ENCODE data around the gene ZNF280A. TPM values are rescaled to one million over a fixed set of nuclear protein-coding genes. Genes with fewer than 3 reads are reported as not detected.

The ZNF280A gene, protein sequence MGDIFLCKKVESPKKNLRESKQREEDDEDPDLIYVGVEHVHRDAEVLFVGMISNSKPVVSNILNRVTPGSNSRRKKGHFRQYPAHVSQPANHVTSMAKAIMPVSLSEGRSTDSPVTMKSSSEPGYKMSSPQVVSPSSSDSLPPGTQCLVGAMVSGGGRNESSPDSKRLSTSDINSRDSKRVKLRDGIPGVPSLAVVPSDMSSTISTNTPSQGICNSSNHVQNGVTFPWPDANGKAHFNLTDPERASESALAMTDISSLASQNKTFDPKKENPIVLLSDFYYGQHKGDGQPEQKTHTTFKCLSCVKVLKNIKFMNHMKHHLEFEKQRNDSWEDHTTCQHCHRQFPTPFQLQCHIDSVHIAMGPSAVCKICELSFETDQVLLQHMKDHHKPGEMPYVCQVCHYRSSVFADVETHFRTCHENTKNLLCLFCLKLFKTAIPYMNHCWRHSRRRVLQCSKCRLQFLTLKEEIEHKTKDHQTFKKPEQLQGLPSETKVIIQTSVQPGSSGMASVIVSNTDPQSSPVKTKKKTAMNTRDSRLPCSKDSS
- not detected for total RNA-seq

DNA sequence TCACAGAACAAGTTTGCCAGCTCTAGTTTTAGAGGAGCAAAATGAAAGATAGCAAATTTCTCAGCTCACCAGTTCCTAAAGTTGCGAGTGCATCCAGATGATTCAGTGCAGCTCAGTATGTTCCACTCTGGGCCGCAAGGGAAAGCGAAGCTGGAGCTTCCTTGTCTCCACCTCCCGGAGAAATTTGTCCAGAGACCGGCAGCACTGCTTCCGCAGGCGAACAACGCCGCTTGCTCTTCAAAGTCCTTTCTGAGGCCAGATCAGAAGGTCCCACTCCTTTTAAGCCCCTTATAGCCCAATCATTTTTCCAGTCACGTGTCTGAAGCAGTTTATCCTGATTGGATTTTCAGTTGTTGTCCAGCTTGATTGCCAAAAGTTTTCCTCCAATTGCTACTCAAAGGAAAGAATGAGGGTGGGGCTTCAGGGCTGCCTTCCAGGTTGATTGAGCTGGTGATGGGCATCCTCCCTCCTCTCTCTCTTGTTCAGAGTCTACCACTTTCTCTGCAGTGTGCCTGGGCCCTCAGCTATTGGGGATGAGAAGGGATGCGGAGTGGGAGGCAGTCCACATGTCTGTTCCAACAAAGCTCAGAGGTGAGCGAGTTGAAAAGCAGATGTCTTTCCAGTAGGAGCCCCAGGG lies at the start of gene ZNF280A:
TSS of gene ZNF280A (minus strand) at position 251 of the 637 bp plus-strand sequence. CDS start 4,640 bp downstream, outside the sequence.
- DNase-seq (ENCODE audit: low spot score): no peak

DNA sequence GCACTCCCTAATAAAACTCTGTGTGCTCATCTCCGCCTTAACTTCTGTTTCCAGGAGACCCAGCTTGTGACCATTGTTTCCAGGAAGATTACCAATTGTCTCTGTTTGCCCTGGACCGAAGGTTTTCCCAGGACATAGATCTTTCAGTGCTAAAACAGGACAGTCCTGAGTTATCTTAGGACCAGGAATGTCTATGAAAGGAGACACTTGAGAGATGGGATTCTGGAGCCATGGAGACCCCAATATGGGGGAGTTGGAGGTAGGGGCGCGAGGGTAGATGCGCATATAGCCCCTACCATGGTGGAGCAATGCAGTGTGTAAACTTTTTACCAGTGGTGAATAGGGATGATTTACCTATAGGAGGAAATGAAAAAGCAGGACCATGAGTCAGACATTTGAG lies 49.1 kb upstream of the ZNF280A start:
- DNase-seq (ENCODE audit: low spot score): no peak

DNA sequence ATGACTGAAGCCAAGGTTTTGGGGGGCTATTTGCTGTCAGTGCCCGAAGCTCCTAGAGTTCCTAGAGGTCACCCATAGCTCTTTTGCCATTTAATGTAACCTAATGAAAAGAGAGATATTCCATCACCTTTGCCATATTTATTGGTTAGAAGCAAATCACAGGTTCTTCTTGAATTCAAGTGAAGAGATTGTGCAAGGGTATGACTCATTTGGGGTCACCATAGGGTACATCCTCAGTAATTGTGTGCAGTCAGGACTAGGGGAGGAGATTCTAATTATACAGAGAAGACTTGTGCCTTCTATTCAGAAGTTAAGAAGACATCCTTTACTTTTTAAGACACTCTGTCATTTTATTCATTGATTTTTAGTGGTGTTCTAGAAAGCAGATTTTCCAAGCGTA lies 45.9 kb upstream of the ZNF280A start:
- no peak for DNase-seq (ENCODE audit: low spot score)

DNA sequence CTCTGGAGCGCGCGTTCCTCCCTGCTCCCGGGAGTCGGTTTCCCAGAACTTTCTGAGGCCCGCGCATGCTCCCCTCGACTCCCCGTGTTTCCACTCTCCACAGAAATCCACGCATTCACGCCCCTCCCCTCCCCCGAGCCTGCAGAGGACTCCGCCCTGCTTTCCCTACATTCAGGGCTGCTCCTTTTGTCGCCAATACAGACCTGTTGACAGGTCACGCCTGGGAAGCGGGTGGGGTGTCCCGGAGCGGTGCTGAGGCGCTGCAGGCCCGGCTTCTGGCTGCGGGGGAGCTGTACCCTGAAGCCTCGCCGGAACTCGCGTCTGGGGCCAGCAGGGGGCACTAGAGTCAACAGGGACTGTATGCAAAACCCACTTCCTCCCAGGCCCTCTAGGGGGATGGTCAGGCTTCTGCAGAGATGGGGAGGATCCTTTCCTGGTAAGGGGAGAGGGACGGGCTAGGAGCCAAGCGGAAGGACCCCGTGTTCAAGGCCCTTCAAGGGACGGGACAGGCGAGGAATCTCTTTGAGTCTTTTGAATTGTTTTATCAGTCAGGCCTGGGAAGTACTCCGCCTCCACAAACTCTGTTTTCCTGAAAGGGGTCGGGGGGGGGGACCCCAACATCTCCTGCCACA lies 39.0 kb upstream of the ZNF280A start, which contains the start of gene PRAME:
TSS of gene PRAME (minus strand) at position 294 of the 632 bp plus-strand sequence. CDS start 2,433 bp downstream, outside the sequence.
- DNase-seq (ENCODE audit: low spot score): peak; percentile 35

DNA sequence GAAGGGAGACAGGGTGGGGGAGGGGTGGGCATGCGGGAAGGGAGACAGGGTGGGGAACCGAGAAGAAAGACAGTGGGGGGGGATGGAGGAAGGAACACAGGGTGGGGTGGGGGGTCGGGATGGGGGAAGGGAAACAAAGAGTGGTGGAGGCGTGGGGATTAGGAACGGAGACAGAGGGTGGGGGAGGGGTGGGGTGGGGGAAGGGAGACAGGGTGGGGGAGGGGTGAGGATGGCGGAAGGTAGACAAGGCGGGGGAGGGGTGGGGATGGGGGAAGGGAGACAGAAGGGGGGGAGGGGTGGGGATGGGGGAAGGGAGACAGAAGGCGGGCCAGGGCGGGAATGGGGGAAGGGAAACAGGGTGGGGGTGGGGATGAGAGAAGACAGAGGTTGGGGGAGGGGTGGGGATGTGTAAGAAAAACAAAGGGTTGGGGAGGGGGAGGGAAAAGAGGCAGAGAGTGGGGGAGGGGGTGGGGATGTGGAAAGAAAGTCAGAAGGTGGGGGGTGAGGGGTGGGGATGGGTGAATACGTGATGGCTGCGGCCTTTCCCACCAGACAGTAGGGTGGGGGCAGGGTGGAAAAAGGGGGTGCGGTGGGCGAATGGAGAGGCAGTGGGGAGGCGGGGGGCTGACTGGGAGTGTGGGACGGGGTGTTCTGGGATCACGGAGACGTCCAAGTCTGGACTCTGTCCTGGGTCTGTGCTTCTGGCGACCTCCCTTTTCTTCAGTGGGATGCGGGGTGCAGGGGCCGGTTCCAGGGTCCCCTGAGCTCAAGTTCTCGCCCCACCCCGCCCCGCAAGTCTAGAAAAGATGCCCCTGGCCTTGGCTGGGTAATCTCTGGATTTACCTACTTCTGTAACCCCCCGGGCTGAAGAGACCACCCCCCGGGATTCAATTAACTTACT lies 38.3 kb upstream of the ZNF280A start:
- DNase-seq (ENCODE audit: low spot score): no peak

DNA sequence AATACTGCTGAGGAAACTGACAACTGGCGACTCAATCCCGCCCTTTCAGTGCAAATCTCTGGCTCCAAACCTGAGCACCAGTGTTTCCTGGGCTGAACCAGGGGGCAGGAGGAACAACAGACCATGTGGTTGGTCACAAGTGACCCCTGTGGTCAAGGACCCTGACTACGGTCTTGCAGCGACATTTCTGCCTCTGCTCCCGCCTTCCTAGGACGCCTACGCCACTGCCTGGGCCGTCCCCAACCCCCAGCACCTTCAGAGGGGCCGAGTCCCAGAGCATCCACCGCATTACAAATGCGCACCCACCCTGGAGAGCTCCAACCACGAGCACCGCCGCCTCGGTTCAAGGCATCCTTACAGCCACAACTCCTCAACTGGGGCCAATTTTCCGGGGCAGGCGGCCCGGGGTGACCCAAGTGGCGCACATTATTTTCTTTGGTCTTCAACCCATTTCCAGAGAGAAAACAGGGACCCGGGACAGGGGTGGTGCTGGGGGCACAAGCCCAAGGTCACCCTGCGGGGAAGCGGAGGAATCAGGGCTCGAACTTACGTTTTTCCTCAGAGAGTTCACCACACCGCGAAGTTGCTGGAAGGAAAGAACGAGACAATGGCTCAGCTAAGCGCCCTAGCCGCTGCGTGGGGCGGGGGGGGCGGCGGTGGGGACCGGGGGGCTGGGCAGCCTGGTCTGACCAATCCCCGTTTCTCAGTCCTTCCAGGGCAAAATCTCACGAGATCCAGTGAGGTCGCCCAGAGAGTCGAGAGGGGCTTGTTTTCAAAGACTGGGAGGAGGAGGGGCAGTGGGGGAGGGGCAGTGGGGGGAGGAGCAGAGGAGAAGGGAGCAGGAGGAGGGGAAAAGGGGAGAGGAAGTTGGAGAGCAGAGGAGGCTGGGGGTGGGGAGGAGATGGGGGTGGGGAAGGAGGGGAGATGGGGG lies 37.2 kb upstream of the ZNF280A start:
- no peak for DNase-seq (ENCODE audit: low spot score)

DNA sequence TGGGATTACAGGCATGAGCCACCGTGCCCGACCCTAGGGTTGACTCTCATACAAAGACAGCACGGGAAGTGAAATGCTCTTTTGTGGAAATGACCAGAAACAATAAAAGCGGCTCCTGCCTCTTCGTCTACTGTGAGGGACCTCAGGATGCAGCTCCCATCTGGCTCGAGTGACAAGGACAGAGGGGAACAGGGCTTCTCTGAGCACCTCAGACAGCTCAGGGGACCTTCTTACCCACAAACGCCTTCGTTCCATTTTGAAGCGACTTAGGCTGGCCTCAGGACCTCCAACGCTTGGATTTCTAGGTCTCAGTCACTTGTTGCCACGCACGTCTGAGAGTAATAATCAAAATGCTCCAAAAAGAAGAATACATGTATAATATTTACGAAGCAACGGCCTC lies 36.5 kb upstream of the ZNF280A start:
- no peak for DNase-seq (ENCODE audit: low spot score)

DNA sequence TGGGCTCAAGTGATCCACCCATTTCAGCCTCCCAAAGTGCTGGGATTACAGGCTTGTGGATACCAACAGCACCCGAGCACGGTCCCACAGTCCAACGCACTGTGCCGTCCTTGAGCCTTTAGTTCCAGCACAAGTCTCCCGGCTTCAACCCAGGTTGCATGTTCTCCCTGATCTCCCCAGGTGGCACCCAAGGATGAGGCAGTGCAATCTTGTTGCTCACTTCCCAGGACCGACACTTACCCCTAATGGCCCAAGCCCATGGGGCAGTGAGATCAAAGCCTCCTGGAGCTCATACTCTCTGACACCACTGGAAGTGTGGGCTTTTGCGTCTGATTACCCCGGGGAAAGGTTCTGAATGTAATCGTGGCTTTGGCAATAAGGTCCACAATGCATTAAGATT lies 35.5 kb upstream of the ZNF280A start:
- DNase-seq (ENCODE audit: low spot score): no peak

DNA sequence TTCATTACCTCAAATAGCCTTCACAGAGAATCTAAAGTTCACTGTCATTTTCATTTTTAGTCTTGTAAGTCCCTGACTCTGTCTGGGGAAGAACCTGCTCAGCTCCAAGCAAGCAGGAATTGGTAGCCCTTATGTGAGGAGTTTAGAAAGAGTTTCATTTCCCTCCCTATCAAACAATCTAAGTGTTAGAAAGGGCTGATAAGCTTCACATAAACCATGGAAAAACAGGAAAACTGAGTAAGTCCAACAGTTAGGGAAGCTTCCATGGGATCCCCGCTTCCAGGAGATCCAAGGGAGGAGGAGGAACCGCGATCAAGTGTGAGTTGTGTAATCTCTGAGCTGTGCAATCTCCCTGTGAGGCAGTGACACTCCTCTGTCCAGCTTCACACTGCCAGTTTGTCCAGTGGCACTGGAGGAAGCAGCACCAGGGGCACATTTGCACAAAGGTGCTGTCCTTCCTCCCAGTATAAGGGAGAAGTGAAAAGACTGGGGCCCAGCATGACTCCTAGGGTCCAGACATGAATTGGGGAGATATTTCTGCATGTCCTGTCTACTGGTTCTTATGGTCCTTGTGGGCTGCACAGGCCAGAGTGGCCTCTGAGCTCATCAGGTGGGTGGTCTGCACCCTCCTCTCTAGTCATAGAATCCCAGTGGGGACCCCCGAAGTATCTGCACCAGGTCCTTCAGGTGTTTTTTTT lies 34.7 kb upstream of the ZNF280A start:
- no peak for DNase-seq (ENCODE audit: low spot score)

DNA sequence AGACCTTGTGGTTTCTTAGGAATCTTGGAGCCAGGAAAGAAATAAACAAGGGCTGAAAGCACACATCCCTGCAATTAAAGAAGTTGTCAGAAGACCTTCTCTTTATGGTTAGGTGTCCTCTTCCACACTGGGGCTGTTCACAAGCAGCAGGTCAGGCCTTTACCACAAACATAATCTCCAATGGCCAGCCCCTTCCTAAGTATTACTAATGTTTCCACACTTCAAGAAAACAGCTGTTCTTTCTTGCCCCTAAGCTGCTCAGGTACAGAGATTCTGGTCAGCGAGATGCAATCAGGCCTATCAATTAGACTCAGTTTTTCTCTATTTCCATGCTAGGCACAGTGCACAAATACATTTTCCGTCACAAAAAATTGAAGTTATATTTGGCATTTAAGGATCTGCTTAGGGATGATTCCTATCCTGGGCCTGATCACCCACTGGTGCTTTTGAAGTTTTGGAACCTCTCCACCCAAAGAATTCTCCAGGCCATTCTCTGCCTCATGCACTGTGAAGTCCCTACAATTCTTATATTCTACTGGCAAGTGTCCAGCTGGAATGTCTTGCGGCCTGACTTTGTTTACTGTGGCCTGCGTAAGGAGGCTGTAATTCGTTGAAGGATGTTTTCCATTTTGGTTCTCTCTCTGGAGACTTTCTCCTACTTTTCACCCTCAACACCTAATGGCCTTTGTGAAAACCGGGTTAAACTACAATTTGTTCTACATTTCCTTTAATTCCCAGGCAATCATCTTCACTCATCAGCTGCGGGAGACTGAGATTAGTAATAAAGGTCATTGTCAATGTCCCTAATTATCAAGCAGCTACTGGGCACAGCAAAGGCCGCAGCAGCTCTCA lies 33.9 kb upstream of the ZNF280A start:
- no peak for DNase-seq (ENCODE audit: low spot score)

DNA sequence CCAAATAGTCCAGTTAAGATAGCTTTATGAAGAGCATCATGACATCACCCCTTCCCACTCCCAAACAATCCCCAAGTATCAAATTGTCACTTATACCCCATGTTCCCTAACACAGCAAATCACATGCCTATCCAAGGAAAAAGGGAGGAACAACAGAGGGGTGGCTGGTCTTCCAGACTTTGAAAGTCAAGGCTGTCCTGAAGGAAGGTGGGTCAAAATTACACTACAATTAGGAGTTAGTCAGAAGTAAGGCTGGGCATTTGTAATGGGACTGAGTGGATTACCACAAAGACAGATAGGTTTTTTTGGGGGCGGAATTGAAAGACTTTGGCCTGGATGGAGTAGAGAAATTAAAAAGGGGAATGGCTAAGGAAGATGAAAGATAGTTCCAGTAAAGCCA lies 33.1 kb upstream of the ZNF280A start:
- DNase-seq (ENCODE audit: low spot score): no peak

DNA sequence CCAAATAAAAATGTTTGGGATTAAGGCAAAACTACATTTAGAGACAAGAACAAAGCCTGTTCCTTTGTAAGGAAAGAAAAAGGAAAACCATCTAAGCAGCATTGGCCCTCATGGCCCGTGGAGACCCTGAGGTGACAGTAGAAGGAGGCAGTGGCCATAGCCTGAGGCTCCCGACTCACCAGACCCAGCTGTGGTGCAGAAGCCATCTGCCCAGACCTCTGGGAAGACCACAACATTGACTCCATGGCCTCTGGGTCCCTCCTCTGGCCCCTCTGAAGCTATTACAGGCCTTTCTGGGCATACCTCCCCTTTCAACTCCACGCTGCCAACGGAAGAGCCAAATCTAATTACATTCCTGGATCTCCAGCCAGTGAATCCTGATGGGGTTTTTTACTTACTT lies 32.6 kb upstream of the ZNF280A start:
- no peak for DNase-seq (ENCODE audit: low spot score)

DNA sequence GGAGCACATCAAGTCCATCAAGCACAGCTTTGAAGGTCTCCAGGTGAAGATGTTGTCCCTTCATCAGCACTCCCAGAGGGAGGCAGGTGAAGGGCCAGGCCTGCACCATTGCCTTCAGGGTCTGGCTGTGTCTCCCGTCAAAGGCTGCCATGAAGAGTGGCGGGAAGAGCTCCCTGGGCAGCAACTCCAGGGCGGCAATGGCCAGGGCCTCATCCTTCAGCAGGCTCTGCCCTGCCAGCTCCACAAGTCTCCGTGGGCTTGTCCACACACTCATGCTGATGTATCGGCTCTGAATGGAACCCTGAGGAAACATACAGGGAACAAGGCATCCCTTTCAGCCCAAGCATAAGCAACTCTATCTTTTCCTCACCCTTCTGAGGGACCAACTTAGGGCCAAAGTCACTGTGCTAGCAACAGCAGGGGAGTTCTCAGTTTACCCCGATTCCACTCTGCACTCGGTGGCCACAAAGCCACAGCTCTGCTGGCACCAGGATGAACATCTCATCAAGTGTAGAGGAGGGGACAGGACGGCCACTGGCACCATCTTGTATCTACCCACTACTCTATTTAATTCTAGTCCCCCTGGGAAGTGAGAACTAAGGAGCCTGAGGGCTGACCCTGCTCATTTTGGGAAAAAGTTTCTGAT lies 30.8 kb upstream of the ZNF280A start:
- no peak for DNase-seq (ENCODE audit: low spot score)

DNA sequence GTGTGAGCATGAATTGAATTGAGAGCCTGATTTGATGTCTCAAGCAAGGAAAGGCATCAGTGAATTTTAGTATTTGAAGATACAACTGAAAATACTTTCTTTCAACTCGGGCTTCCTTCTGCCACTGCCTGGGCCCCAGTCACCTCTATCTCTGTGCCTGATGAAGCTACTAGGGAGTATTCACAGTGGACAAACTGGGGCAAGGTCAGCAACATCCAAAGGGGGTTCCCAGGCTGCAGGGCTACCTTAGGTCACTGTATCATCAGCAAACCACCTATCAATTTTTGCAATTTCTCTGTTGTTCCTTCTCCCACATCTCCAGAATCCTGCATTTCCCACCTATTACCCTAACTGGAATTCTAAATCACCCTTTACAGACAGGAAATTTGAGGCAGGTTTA lies 28.8 kb upstream of the ZNF280A start:
- DNase-seq (ENCODE audit: low spot score): no peak

DNA sequence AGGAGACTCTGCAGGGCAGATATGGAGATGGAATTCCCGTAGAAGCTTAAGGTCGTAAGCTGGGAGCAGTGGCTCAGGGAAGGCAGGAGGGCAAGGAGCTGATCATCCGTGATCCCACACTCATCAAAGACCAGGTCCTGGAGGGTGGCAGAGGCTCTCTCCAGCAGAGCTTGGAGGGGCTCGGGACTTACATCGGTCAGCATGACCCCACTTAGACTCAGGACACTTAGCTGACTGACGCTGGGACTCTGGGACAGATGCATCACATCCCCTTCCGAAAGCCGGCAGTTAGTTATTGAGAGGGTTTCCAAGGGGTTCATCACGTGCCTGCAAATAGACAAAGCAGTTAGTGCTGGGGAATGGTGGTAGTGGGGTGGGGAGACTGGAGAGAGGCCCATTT lies 28.2 kb upstream of the ZNF280A start:
- no peak for DNase-seq (ENCODE audit: low spot score)

DNA sequence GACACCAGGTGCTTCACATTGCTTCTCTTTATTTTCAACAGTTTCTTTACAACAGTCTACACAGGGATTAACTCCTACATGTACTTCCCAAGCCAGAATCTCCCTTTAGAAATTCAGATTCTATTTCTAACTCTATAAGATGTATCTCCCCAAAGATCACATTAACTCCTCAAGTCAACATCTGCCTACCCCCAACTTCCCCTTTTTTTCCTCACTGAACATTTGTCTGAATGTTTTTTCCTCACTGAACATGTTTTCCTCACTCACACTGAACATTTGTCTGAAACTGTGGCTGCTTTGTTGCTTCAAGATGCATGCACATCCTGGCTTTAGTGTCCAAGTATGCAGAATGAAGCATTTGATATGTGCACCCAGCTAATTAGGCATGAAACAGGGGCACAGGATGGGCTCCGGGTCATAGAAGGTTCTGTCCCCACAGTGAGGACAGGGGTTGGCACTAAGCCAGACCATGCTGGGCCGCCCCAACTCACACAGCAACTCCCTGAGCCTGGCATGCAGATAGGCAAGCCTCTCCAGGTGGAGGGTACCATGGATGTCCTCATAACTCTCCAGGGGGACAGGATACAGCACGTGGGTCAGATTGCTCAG lies 27.7 kb upstream of the ZNF280A start:
- no peak for DNase-seq (ENCODE audit: low spot score)

DNA sequence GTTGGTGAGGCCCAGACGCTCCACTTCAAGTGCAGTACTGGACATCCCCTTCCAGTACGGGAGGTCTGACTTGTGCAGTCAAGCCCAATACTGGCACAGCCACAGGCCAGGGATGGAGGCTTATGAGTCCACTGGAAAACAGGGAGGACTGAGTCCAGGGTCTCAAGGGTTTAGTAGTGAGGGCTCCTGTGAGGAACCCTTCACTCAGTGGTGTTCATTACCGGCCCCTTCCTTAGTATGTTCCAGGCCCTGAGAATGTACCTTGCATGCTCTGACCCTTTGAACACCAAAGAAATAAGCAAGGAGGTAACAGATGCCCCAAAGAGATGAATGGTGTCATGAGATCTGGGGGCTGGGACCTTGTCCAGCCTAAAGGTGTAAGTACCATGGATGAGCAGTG lies 27.2 kb upstream of the ZNF280A start:
- no peak for DNase-seq (ENCODE audit: low spot score)

DNA sequence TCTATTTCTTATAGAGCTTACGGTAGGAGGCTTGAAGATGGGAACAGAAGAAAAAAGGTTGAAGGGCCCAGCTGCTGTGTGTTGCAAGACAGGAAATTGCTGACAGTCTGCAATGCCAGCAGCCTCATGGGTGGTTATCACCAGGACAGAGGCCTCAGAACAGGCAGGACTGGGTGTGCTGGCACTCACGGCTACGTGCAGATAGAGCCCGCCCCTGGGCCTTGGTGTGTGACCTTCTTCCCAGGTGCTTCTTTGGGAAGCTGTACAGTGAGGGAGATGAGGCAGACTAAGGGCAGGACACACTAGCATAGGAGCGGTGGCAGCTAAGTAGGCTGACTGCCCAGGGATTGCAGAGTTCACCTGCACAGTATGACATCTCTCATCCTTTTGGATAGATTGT lies 26.4 kb upstream of the ZNF280A start:
- DNase-seq (ENCODE audit: low spot score): no peak

Measured in mucosa of gallbladder (tissue), 1 donor.